IPS-15b (cell line): Measurements from ENCODE around the gene SIAE.

Source experiments
- H3K27me3 ChIP-seq: one replicate; pipeline ENCODE4 v1.6.1; 2013; ENCODE audit warnings: low read length; ENCODE audit not compliant: control insufficient read depth, insufficient read depth
- H3K36me3 ChIP-seq: one replicate; pipeline ENCODE4 v1.6.1; 2013; ENCODE audit warnings: low read length; ENCODE audit not compliant: control insufficient read depth, insufficient read depth
- H3K4me1 ChIP-seq: one replicate; pipeline ENCODE4 v1.6.1; 2013; ENCODE audit warnings: mild to moderate bottlenecking, low read length; ENCODE audit not compliant: control insufficient read depth, insufficient read depth
- H3K4me3 ChIP-seq: one replicate; pipeline ENCODE4 v1.5.1; 2013; ENCODE audit warnings: low read depth, low read length
- H3K9ac ChIP-seq: one replicate; pipeline ENCODE4 v1.6.1; 2013; ENCODE audit warnings: low read depth, mild to moderate bottlenecking, low read length
- H3K9me3 ChIP-seq: one replicate; pipeline ENCODE4 v1.6.1; 2013; ENCODE audit warnings: mild to moderate bottlenecking, low read length; ENCODE audit not compliant: control insufficient read depth, insufficient read depth

Gene SIAE

GRCh38 chr11:124592627-124593026 is 80.9 kb downstream of the SIAE start:
- Histone ChIP-seq H3K4me3 (no peak overlapping the region), H3K36me3 (no peaks in the 10 kb centered on the region), H3K9ac (no peak overlapping the region), H3K4me1 (no peaks in the 10 kb centered on the region), H3K9me3 (no peaks in the 10 kb centered on the region), H3K27me3 (no peaks in the 10 kb centered on the region)

GRCh38 chr11:124591430-124591829 is 82.1 kb downstream of the SIAE start:
- no peak overlapping the region for H3K9ac ChIP-seq
- H3K4me3 ChIP-seq = no peak overlapping the region
- H3K9me3 ChIP-seq = no peaks in the 10 kb centered on the region
- H3K36me3 ChIP-seq = no peaks in the 10 kb centered on the region
- no peaks in the 10 kb centered on the region for H3K27me3 ChIP-seq
- no peaks in the 10 kb centered on the region for H3K4me1 ChIP-seq

DNA sequence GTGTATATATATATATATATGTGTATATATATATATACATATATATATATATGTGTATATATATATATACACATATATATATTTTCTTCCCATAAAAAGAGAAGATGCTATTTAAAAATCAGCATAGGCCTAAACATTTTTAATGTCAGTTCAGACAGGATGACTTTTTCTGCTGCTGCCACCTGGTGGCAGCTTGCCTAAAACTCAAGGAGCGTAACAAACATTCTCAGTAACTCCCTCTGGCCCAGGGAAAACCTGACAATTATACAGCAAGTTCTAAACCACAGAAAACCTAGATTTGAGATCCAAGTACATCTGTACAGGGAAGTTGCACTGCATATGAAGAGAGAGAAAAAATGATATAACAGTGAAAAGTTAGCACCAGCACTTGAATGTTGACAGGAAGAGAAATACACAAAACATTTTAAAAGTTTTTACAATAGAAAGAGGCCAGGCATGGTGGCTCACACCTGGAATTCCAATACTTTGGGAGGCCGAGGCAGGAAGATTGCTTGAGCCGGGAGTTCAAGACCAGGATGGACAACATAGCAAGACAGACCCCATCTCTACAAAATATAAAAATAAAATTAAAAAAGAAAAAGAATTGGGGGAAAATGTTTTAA is 87.2 kb downstream of the SIAE start:
- Histone ChIP-seq H3K9me3 (no peaks in the 10 kb centered on the region), H3K4me3 (no peak overlapping the region), H3K9ac (no peak overlapping the region), H3K27me3 (no peaks in the 10 kb centered on the region), H3K36me3 (no peaks in the 10 kb centered on the region), H3K4me1 (peaks cover 3% of the 10 kb centered on the region)

DNA sequence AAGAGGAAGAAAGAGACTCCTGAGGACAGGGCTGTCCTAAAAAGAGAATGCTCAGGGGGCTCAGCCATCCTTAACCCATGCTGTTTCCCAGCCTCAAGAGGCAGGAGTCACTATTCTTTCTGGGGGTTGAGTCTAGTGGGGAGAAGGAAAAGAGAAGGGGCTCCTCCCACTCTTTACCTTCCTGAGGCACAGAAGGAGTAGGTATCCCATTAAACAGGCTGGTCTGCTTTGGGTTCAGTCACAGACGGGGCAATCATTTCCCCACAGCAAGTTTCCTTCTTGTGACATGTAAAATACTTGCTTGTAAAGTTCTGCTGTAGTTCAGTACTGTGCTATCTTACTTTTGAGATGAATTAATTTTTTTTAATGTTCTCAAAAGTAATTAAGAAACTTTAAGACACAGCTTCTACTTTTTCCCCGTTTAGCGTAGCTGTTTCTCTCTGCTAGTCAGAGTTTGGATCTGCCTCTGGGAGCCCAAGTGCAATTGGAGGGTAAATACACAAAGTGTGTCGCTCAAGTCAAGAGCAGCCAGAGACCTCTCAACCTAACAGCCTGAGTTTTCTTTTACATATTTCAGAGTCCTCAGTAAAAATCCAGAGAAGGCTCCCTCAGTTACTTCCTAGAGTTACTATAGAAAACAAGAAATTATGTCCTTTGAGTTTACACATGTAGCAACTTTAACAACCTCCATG is 88.7 kb downstream of the SIAE start:
- no peaks in the 10 kb centered on the region for H3K36me3 ChIP-seq
- H3K4me1 ChIP-seq = peaks cover 3% of the 10 kb centered on the region
- H3K27me3 ChIP-seq = no peaks in the 10 kb centered on the region
- H3K4me3 ChIP-seq = no peak overlapping the region
- no peaks in the 10 kb centered on the region for H3K9me3 ChIP-seq
- H3K9ac ChIP-seq = no peak overlapping the region

DNA sequence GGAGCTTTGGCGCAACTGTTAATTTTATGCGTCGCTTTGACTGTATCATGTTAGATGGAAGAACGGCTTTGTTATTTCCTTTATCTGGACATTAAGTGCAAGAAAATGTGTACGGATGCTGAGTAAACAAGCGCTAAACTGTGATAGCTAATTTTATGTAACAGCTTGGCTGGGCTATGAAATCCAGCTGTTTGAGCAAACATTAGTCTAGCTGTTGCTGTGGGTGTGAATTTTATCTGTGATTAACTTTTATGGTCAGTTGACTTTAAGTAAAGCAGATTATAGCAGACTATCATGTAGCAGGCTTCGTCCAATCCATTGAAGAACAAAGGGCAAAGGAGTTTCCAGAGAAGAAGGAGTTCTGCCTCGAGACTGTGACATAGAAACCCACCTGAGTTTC is 89.8 kb downstream of the SIAE start:
- H3K9ac ChIP-seq = no peak overlapping the region
- H3K27me3 ChIP-seq = no peaks in the 10 kb centered on the region
- no peaks in the 10 kb centered on the region for H3K36me3 ChIP-seq
- no peak overlapping the region for H3K4me3 ChIP-seq
- peaks cover 3% of the 10 kb centered on the region for H3K4me1 ChIP-seq
- H3K9me3 ChIP-seq = no peaks in the 10 kb centered on the region
